ENCODE results near the gene POP4. TPM values are rescaled to one million over a fixed set of nuclear protein-coding genes. Genes with fewer than 3 reads are reported as not detected.
"Not testable (repeated sequence)": the region's sequence is repeated elsewhere in the genome, so short reads cannot be mapped to it uniquely, and the experiment has no call there.

The POP4 gene
- total RNA-seq, 1 donor from 2014 or later, result 63.9 TPM

GRCh38 chr19:29623726-29624488 lies 17.8 kb downstream of the POP4 start:
- no peak for DNase-seq (ENCODE audit: low read depth, low spot score)
- Mint-ChIP-seq H3K36me3 (ENCODE audit: low read depth) (no peaks in the 10 kb centered on the region), H3K9me3 (no peaks in the 10 kb centered on the region), H3K4me3 (no peak overlapping the region), H3K4me1 (peaks cover 7% of the 10 kb centered on the region), H3K27ac (ENCODE audit: unreplicated experiment) (no peak overlapping the region), H3K27me3 (ENCODE audit: low read depth) (peaks cover 9% of the 10 kb centered on the region)
- TF ChIP-seq, protein P1, sequence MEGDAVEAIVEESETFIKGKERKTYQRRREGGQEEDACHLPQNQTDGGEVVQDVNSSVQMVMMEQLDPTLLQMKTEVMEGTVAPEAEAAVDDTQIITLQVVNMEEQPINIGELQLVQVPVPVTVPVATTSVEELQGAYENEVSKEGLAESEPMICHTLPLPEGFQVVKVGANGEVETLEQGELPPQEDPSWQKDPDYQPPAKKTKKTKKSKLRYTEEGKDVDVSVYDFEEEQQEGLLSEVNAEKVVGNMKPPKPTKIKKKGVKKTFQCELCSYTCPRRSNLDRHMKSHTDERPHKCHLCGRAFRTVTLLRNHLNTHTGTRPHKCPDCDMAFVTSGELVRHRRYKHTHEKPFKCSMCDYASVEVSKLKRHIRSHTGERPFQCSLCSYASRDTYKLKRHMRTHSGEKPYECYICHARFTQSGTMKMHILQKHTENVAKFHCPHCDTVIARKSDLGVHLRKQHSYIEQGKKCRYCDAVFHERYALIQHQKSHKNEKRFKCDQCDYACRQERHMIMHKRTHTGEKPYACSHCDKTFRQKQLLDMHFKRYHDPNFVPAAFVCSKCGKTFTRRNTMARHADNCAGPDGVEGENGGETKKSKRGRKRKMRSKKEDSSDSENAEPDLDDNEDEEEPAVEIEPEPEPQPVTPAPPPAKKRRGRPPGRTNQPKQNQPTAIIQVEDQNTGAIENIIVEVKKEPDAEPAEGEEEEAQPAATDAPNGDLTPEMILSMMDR (conservative IDR thresholded peaks at IDR 0.05), result no peak

DNA sequence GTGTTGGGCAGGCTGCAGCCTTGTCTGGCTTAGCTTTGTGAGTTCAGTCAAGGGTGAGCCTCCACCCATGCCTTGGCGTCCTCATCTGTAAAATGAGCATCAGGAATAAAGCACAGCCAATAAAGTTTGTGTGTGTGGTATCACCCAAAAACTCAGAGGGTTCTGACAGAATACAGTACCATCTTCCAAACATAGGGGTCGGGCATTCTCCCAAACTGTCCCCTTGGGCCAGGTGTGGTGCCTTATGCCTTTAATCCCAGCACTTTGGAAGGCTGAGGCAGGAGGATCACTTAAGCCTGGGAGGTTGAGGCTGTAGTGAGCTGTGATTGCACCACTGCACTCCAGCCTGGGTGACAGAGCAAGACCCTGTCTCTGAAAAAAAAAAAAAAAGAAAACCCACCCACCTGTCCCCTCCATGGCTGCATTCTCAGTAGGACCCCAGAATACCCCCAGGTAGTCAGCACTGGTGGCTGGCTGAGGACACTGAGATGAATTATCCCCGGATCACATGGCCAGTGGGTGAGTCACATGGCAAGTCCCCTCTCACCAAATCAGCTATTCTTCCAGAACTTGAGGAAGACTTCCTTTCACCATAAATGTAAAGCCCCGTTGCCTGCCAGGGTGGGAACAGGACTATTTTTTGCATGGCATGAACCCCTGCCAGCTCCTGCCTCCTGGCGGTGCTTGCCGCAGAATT lies 18.6 kb downstream of the POP4 start:
- TF ChIP-seq, protein P1 (conservative IDR thresholded peaks at IDR 0.05), result no peak
- no peak overlapping the region for H3K27ac Mint-ChIP-seq (ENCODE audit: unreplicated experiment)
- no peak for DNase-seq (ENCODE audit: low read depth, low spot score)
- H3K4me1 Mint-ChIP-seq, result peaks cover 7% of the 10 kb centered on the region
- H3K36me3 Mint-ChIP-seq (ENCODE audit: low read depth), result no peaks in the 10 kb centered on the region
- H3K27me3 Mint-ChIP-seq (ENCODE audit: low read depth), result peaks cover 9% of the 10 kb centered on the region
- no peaks in the 10 kb centered on the region for H3K9me3 Mint-ChIP-seq
- no peak overlapping the region for H3K4me3 Mint-ChIP-seq

- peaks cover 9% of the 10 kb centered on the region for H3K27me3 Mint-ChIP-seq (ENCODE audit: low read depth)
- H3K4me1 Mint-ChIP-seq, result peaks cover 7% of the 10 kb centered on the region
- H3K27ac Mint-ChIP-seq (ENCODE audit: unreplicated experiment), result no peak overlapping the region
- no peaks in the 10 kb centered on the region for H3K9me3 Mint-ChIP-seq
- DNase-seq (ENCODE audit: low read depth, low spot score), result no peak
- peak overlapping the region; percentile 19 for H3K4me3 Mint-ChIP-seq
- TF ChIP-seq, protein P1 (conservative IDR thresholded peaks at IDR 0.05), result no peak
- H3K36me3 Mint-ChIP-seq (ENCODE audit: low read depth), result no peaks in the 10 kb centered on the region
Observed at GRCh38 chr19:29625186-29625651, 19.1 kb downstream of the POP4 start.

- H3K27ac Mint-ChIP-seq (ENCODE audit: unreplicated experiment), result no peak overlapping the region
- no peak overlapping the region for H3K4me3 Mint-ChIP-seq
- H3K4me1 Mint-ChIP-seq, result peaks cover 10% of the 10 kb centered on the region
- no peaks in the 10 kb centered on the region for H3K36me3 Mint-ChIP-seq (ENCODE audit: low read depth)
- DNase-seq (ENCODE audit: low read depth, low spot score), result no peak
- TF ChIP-seq, protein P1 (conservative IDR thresholded peaks at IDR 0.05), result no peak
- no peaks in the 10 kb centered on the region for H3K9me3 Mint-ChIP-seq
- H3K27me3 Mint-ChIP-seq (ENCODE audit: low read depth), result peaks cover under 1% of the 10 kb centered on the region
Observed at GRCh38 chr19:29626386-29626785, 20.3 kb downstream of the POP4 start.

- H3K27me3 Mint-ChIP-seq (ENCODE audit: low read depth); H3K9me3 Mint-ChIP-seq; H3K4me3 Mint-ChIP-seq; H3K27ac Mint-ChIP-seq (ENCODE audit: unreplicated experiment); H3K36me3 Mint-ChIP-seq (ENCODE audit: low read depth); DNase-seq (ENCODE audit: low read depth, low spot score): not testable (repeated sequence)
- H3K4me1 Mint-ChIP-seq, result peaks cover 10% of the 10 kb centered on the region
Observed at GRCh38 chr19:29626832-29627231, 20.7 kb downstream of the POP4 start.
